Muscle layer of colon (tissue), 2 donors: ENCODE data around the gene PPP1R8.
"Not testable (repeated sequence)": the region's sequence is repeated elsewhere in the genome, so short reads cannot be mapped to it uniquely, and the experiment has no call there.

Experiments
- H3K27ac ChIP-seq: one replicate; pipeline ENCODE4 v1.7.0; 2013; ENCODE audit warnings: low read depth, mild to moderate bottlenecking, low read length, moderate library complexity
- H3K27me3 ChIP-seq, 2 donors: one replicate each; pipeline ENCODE4 v1.7.0; 2013; ENCODE audit warnings: low read length in 2 of 2, mild to moderate bottlenecking in 2 of 2; ENCODE audit not compliant: insufficient read depth in 2 of 2, control insufficient read depth in 1 of 2
- H3K36me3 ChIP-seq: one replicate; pipeline ENCODE4 v1.7.0; 2013; ENCODE audit warnings: mild to moderate bottlenecking, low read length; ENCODE audit not compliant: insufficient read depth
- H3K4me1 ChIP-seq: one replicate; pipeline ENCODE4 v1.7.0; 2013; ENCODE audit warnings: mild to moderate bottlenecking, low read length; ENCODE audit not compliant: insufficient read depth
- H3K4me3 ChIP-seq, 2 donors: one replicate each; pipeline ENCODE4 v1.7.0; 2013; ENCODE audit warnings: low read length in 2 of 2, low read depth in 1 of 2, mild to moderate bottlenecking in 1 of 2, moderate library complexity in 1 of 2
- H3K9ac ChIP-seq: one replicate; pipeline ENCODE4 v1.7.0; 2013; ENCODE audit warnings: low read length
- H3K9me3 ChIP-seq: one replicate; pipeline ENCODE4 v1.7.0; 2013; ENCODE audit warnings: mild to moderate bottlenecking, low read length
- donor health status: abdominal sarcoma.
- donor health status: Adenocarcinoma of cecum.

PPP1R8 gene

DNA sequence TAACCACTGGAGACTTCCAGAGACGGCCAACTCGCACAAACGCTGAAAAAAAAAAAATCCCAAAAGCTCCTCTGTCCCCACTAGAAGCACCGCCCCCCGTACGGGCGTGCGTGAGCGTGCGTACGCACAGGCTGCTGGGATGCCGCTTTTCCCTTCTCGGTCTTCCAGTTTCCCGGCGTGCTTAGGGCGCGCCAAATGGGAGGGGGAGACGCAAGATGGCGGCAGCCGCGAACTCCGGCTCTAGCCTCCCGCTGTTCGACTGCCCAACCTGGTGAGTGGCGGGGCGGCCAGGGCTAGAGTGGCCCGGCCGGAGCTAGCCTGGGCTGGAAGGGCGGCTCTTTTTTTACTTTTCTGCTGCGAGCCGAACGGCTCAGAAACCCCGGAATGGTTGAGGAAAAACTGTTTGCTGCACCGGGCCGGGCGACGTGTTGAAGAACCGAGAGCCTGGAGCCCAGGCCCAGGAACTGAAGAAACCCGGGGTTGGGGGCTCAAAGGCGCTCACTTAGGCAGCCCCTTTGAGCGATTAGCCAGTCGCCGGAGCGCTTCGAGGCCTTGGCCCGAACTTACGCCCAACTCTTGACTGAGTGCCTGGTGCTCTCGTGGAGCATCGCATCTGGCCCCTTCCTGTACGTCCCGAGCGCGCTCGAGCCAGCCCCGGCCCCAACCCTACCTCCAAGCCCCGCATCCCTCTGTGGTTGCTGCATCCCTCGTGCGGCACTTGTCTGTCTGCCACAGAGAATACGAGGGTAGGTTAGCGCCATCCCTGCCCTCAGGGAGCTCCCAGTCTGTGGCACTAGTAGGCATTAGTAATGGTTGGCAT, at the start of gene PPP1R8:
Gene PPP1R8 (plus strand): TSS at position 162 of the 820 bp plus-strand sequence. CDS start 54 bp downstream, at position 216.
- peaks cover 16% of the 10 kb centered on the region for H3K4me1 ChIP-seq
- peak within 1 kb of the TSS; percentile 72 to 99 for H3K4me3 ChIP-seq
- peak within 1 kb of the TSS; percentile 87 for H3K9ac ChIP-seq
- peaks cover 11% of the 10 kb centered on the region for H3K36me3 ChIP-seq
- H3K27me3 ChIP-seq, result no peaks in the 10 kb centered on the region
- peak within 1 kb of the TSS; percentile 89 for H3K27ac ChIP-seq
- H3K9me3 ChIP-seq, result no peaks in the 10 kb centered on the region

- no peak overlapping the region for H3K9ac ChIP-seq
Measured at GRCh38 chr1:27782950-27783349, 47.6 kb upstream of the PPP1R8 start.

DNA sequence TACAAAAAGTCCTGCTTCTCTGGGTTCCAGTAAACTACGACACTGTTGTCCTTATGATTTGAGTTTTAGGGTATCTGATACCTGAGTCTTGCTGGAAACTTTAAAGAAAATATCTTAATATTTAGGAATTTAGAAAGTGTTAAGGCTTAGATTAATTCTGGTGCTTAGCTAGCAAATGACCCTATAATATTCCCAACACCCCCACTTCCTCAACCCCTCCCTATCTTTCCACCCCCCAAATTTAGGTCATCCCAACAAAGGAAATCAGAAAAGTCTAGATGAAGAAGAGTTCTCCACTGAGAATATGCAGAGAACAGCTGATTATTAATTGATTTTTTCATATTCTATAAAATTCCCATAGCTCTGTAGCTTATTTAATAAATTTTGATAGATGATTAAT, 45.9 kb upstream of the PPP1R8 start:
- H3K27me3 ChIP-seq, result no peaks in the 10 kb centered on the region
- H3K9me3 ChIP-seq, result no peaks in the 10 kb centered on the region
- no peak overlapping the region for H3K9ac ChIP-seq
- H3K4me3 ChIP-seq, result no peak overlapping the region
- no peak overlapping the region for H3K27ac ChIP-seq
- no peaks in the 10 kb centered on the region for H3K4me1 ChIP-seq
- peaks cover 3% of the 10 kb centered on the region for H3K36me3 ChIP-seq

More at GRCh38 chr1:27782950-27783349, 47.6 kb upstream of the PPP1R8 start:
- H3K36me3 ChIP-seq, result no peaks in the 10 kb centered on the region
- no peaks in the 10 kb centered on the region for H3K9me3 ChIP-seq
- H3K27me3 ChIP-seq, result no peaks in the 10 kb centered on the region
- H3K4me3 ChIP-seq, result no peak overlapping the region
- H3K4me1 ChIP-seq, result no peaks in the 10 kb centered on the region
- H3K27ac ChIP-seq, result no peak overlapping the region

GRCh38 chr1:27785781-27786455, 44.7 kb upstream of the PPP1R8 start:
- Histone ChIP-seq H3K4me3 (no peak overlapping the region), H3K27me3 (no peaks in the 10 kb centered on the region), H3K4me1 (no peaks in the 10 kb centered on the region), H3K9ac (no peak overlapping the region), H3K36me3 (peaks cover 11% of the 10 kb centered on the region), H3K9me3 (no peaks in the 10 kb centered on the region), H3K27ac (no peak overlapping the region)

- no peaks in the 10 kb centered on the region for H3K27me3 ChIP-seq
- no peaks in the 10 kb centered on the region for H3K9me3 ChIP-seq
- H3K4me1 ChIP-seq, result no peaks in the 10 kb centered on the region
- no peak overlapping the region for H3K4me3 ChIP-seq
- no peak overlapping the region for H3K27ac ChIP-seq
- H3K9ac ChIP-seq, result no peak overlapping the region
- H3K36me3 ChIP-seq, result peaks cover 17% of the 10 kb centered on the region
Measured at GRCh38 chr1:27787895-27788294, 42.7 kb upstream of the PPP1R8 start.

- peaks cover 32% of the 10 kb centered on the region for H3K36me3 ChIP-seq
- H3K27me3 ChIP-seq, result no peaks in the 10 kb centered on the region
- H3K27ac ChIP-seq, result no peak overlapping the region
- H3K9ac ChIP-seq, result no peak overlapping the region
- H3K9me3 ChIP-seq, result no peaks in the 10 kb centered on the region
- no peak overlapping the region for H3K4me3 ChIP-seq
- H3K4me1 ChIP-seq, result no peaks in the 10 kb centered on the region
Measured at GRCh38 chr1:27789540-27790041, 41.0 kb upstream of the PPP1R8 start.

DNA sequence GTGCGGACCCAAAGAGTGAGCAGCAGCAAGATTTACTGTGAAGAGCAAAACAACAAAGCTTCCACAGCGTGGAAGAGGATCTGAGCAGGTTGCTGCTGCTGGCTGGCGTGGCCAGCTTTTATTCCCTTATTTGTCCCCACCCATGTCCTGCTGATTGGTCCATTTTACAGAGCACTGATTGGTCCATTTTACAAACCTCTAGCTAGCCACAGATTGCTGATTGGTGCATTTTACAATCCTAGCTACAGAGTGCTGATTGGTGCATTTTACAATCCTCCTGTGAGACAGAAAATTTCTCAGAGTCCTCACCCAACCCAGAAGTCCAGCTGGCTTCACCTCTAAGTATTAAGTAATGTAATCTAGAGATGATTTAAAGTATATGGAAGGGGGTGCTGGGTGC, 40.3 kb upstream of the PPP1R8 start:
- not testable (repeated sequence) for H3K9me3 ChIP-seq, H3K4me3 ChIP-seq, H3K4me1 ChIP-seq, H3K9ac ChIP-seq, H3K27me3 ChIP-seq, H3K27ac ChIP-seq
- H3K36me3 ChIP-seq, result peaks cover 38% of the 10 kb centered on the region

- H3K36me3 ChIP-seq, result peaks cover 59% of the 10 kb centered on the region
- H3K9ac ChIP-seq, result no peak overlapping the region
- no peaks in the 10 kb centered on the region for H3K27me3 ChIP-seq
- H3K9me3 ChIP-seq, result no peaks in the 10 kb centered on the region
- no peak overlapping the region for H3K27ac ChIP-seq
- no peak overlapping the region for H3K4me3 ChIP-seq
- no peaks in the 10 kb centered on the region for H3K4me1 ChIP-seq
Measured at GRCh38 chr1:27795601-27796000, 35.0 kb upstream of the PPP1R8 start.

- no peak overlapping the region for H3K4me3 ChIP-seq
- H3K4me1 ChIP-seq, result no peaks in the 10 kb centered on the region
- H3K36me3 ChIP-seq, result peaks cover 43% of the 10 kb centered on the region
- no peaks in the 10 kb centered on the region for H3K27me3 ChIP-seq
- no peaks in the 10 kb centered on the region for H3K9me3 ChIP-seq
- no peak overlapping the region for H3K27ac ChIP-seq
- no peak overlapping the region for H3K9ac ChIP-seq
Measured at GRCh38 chr1:27804791-27805190, 25.8 kb upstream of the PPP1R8 start.

- H3K4me3 ChIP-seq, result no peak overlapping the region
- no peaks in the 10 kb centered on the region for H3K9me3 ChIP-seq
- H3K36me3 ChIP-seq, result peaks cover 23% of the 10 kb centered on the region
- H3K27me3 ChIP-seq, result no peaks in the 10 kb centered on the region
- no peak overlapping the region for H3K9ac ChIP-seq
- no peaks in the 10 kb centered on the region for H3K4me1 ChIP-seq
- H3K27ac ChIP-seq, result no peak overlapping the region
Measured at GRCh38 chr1:27806758-27807157, 23.8 kb upstream of the PPP1R8 start.

DNA sequence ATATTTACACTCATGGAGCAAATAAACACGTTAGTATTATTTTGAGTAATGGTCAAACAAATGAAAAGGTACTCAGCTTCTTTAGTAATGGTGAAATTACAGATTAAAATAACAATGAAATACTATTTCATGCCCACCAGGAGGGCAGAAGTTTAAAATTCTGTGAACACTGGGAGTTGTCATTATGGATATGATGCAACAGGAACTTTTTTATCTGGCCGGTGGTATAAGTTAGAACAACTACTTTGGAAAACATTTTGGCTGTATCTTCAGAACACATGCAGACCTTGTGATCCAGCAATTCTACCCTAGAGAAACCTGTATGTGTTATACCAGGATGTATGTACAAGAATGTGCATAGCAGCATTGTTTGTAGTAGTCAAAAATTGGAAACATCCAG, 23.2 kb upstream of the PPP1R8 start:
- H3K36me3 ChIP-seq, result peaks cover 17% of the 10 kb centered on the region
- H3K4me1 ChIP-seq, result no peaks in the 10 kb centered on the region
- H3K27me3 ChIP-seq, result no peaks in the 10 kb centered on the region
- H3K9me3 ChIP-seq, result no peaks in the 10 kb centered on the region
- H3K9ac ChIP-seq, result no peak overlapping the region
- no peak overlapping the region for H3K27ac ChIP-seq
- no peak overlapping the region for H3K4me3 ChIP-seq
